Esophagus squamous epithelium (tissue), 5 donors: ENCODE measurements around the gene KLHDC9. TPM values are rescaled to one million over a fixed set of nuclear protein-coding genes. Genes with fewer than 3 reads are reported as not detected.

Experiments
- DNase-seq: peaks from one replicate; lab custom pipeline; 2025; lab: John Stamatoyannopoulos, UW
- H3K27ac ChIP-seq, 4 donors: fragments of 200-600 bp; sonication (generic); one replicate each; pipeline ENCODE4 v1.5.1; 2016 to 2019; ENCODE audit warnings: mild to moderate bottlenecking in 1 of 4
- H3K27me3 ChIP-seq, 4 donors: fragments of 200-600 bp; sonication (generic); 1 replicate in 3 of 4; 2 replicates in 1 of 4; pipeline versions ENCODE4 v1.5.1 to v1.6.0; 2017 to 2021; ENCODE audit warnings: antibody characterized with exemption in 1 of 4
- H3K36me3 ChIP-seq, 3 donors: fragments of 200-600 bp; sonication (generic); one replicate each; pipeline ENCODE4 v1.5.1; 2016 to 2019
- H3K4me1 ChIP-seq, 3 donors: fragments of 200-600 bp; sonication (generic); one replicate each; pipeline ENCODE4 v1.5.1; 2017 to 2019
- H3K4me3 ChIP-seq, 4 donors: fragments of 200-600 bp; sonication (generic); 1 replicate in 3 of 4; 2 replicates in 1 of 4; pipeline ENCODE4 v1.5.1; 2016 to 2019; ENCODE audit warnings: mild to moderate bottlenecking in 2 of 4, moderate library complexity in 1 of 4
- H3K9me3 ChIP-seq, 3 donors: fragments of 200-600 bp; sonication (generic); one replicate each; pipeline ENCODE4 v1.5.1; 2016 to 2019
- POLR2A ChIP-seq, 4 donors: fragments of 450-650 bp; IDR thresholded peaks; one replicate each; pipeline ENCODE4 v1.6.1; 2017; ENCODE audit warnings: antibody characterized with exemption in 4 of 4, mild to moderate bottlenecking in 4 of 4, moderate library complexity in 3 of 4
- WGBS, 2 donors: methylation state at CpG; one replicate each; pipeline ENCODE4 v1.1.5; 2018; 5-methylcytosine and 5-hydroxymethylcytosine counted together
- intact Hi-C: fragments of 100-400 bp; cut with DNase I; formaldehyde crosslinking; loops from one replicate; pipeline ENCODE4 v1.15.0; 2022
- small RNA-seq, 4 donors: library from RNA; depleted of rRNA; stranded (forward); fragments of <200 nt; gene quantifications; one replicate each; pipeline ENCODE3, GENCODE V24; 2016
- total RNA-seq, 4 donors: library from RNA; depleted of rRNA; stranded (reverse); fragments of >200 nt; gene quantifications; one replicate each; pipeline ENCODE4 v1.1.0, GENCODE V29; 2016
- TF ChIP-seq, protein P1 (sequence below), 6 experiments: fragments of 450-650 bp in 4 of 6; fragments of 200-600 bp in 2 of 6; sonication (generic) in 2 of 6; IDR thresholded peaks; one replicate each; pipeline ENCODE4 v1.5.1; 2016 to 2019; ENCODE audit warnings: antibody characterized with exemption in 6 of 6, mild to moderate bottlenecking in 4 of 6, moderate library complexity in 4 of 6
- donor health status: DM: yes; HTN: yes; CAD: no.

KLHDC9 gene
- total RNA-seq, 4 donors from 2014 or later, result 0.31 to 2.7 (median 1.7) TPM

DNA sequence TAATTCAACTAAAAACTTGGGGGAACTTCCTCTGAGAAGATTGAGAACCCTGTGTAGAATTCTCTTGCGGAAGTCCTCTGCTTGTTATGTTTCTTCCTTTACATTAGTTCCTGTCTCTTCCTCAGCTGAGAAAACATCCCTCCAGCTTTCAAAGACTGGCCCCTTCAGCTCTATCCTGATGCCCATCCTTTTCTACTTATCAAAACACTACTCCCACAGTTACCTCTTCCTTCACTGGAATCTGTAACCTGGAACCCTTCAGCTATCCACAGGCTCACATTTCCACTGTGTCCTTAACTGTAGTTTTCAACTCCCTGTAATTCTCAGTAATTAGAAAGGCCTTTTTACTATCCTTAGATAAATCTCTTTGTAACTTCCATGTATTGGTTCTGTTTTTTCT lies 40.3 kb downstream of the KLHDC9 start:
- Histone ChIP-seq H3K27me3 (no peaks in the 10 kb centered on the region), H3K4me1 (peaks cover 9 to 19% (median 12%) of the 10 kb centered on the region in 3 donors), H3K36me3 (no peaks in the 10 kb centered on the region), H3K27ac (peak overlapping the region in 1 of 4 donors; percentile 22), H3K4me3 (no peak overlapping the region), H3K9me3 (no peaks in the 10 kb centered on the region)
- TF ChIP-seq POLR2A (IDR thresholded peaks at IDR 0.05), result no peak
- TF ChIP-seq, protein P1, sequence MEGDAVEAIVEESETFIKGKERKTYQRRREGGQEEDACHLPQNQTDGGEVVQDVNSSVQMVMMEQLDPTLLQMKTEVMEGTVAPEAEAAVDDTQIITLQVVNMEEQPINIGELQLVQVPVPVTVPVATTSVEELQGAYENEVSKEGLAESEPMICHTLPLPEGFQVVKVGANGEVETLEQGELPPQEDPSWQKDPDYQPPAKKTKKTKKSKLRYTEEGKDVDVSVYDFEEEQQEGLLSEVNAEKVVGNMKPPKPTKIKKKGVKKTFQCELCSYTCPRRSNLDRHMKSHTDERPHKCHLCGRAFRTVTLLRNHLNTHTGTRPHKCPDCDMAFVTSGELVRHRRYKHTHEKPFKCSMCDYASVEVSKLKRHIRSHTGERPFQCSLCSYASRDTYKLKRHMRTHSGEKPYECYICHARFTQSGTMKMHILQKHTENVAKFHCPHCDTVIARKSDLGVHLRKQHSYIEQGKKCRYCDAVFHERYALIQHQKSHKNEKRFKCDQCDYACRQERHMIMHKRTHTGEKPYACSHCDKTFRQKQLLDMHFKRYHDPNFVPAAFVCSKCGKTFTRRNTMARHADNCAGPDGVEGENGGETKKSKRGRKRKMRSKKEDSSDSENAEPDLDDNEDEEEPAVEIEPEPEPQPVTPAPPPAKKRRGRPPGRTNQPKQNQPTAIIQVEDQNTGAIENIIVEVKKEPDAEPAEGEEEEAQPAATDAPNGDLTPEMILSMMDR (IDR thresholded peaks at IDR 0.05), result no peak
- WGBS, 2 donors, result 82 to 86% methylated on average over 1 of the region's 1 CpG
- no peak for DNase-seq
- intact Hi-C loops, result loop anchor here (10.0 kb wide), 1 partner anchor 304 kb away; no protein-coding TSS in a partner anchor

DNA sequence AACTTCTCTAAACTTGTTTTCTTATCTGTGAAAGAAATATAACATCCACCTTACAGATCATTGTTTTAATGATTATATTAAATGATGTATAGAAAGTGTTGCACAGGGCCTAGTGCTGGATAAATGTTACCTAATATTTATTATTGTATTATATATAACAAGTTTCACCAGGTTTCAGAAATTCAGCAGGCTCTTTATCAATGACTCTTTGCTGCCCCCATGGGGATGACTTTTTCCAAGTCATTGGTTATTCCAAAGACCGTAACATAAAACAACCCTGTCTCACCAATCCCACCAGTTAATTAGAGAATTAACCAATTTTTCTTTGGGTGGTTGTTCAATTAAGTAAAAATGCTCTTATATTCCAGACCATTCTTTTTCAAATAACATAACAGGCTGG lies 41.6 kb downstream of the KLHDC9 start:
- DNase-seq, result no peak
- Histone ChIP-seq H3K36me3 (no peaks in the 10 kb centered on the region), H3K9me3 (no peaks in the 10 kb centered on the region), H3K27me3 (no peaks in the 10 kb centered on the region), H3K4me1 (peaks cover 0 to 6% (median 0%) of the 10 kb centered on the region in 3 donors), H3K27ac (no peak overlapping the region), H3K4me3 (no peak overlapping the region)
- TF ChIP-seq, protein P1 (IDR thresholded peaks at IDR 0.05), result peak in 5 of 6 experiments; percentile 32 to 56 (median 45)
- TF ChIP-seq POLR2A (IDR thresholded peaks at IDR 0.05), result no peak
- intact Hi-C loops, result loop anchor here (10.0 kb wide), 1 partner anchor 305 kb away; no protein-coding TSS in a partner anchor
- 26 to 35% methylated on average over 1 of the region's 1 CpG for WGBS, 2 donors

DNA sequence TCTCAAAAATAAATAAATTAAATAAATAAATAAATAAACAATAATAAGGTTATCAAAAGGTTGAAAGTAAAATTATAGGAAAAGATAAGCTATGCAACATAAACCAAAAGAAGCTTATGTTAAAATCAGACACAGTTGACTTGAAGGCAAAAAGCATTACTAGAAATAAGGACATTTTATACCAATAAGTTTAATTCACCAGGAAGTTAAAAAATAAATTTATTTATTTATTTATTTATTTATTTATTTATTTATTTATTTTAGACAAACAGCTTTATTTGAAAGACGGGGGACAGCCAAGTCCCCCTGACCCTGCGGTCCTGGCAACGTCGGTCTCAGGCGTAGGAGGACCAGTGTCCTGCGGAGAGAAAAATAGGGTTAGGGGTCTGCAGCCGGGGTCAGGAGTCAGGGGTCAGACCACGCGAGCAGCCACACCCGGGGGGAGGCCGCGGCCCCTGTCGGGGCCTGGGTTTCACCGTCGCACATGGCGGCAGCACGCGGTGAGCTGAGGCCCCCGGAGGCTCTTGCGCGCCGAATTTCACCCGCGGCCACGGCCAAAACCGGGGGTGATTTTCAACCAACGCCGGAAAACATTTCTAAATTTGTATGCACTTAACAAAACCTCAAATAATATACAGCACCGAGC lies 42.7 kb downstream of the KLHDC9 start:
- Histone ChIP-seq H3K36me3 (no peaks in the 10 kb centered on the region), H3K4me1 (peaks cover 0 to 5% (median 0%) of the 10 kb centered on the region in 3 donors), H3K27me3 (no peaks in the 10 kb centered on the region), H3K9me3 (no peaks in the 10 kb centered on the region), H3K27ac (no peak overlapping the region), H3K4me3 (no peak overlapping the region)
- intact Hi-C loops, result no loop called here
- no peak for DNase-seq
- no peak for TF ChIP-seq POLR2A (IDR thresholded peaks at IDR 0.05)
- WGBS, 2 donors, result 93 to 95% methylated on average over 16 to 29 of the region's 29 CpGs

DNA sequence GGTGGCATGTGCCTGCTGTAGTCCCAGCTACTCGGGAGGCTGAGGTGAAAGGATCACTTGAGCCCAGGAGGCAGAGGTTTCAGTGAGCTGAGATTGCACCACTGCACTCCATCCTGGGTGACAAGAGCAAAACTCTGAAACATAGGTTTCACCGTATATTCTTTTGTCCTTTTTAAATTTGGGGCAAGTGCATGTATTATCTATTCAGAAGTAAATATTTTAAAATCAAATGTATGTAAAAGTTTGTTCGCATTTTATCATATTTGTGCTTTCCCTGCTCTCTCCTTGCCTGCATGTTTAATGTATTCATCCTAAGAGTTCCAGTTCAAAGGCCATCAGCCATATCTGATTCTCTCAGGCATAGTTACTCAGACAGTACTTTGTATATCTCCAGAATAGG lies 47.7 kb downstream of the KLHDC9 start:
- no peaks in the 10 kb centered on the region for H3K4me1 ChIP-seq
- no peaks in the 10 kb centered on the region for H3K36me3 ChIP-seq
- WGBS, 2 donors, result 73 to 74% methylated on average over 3 of the region's 3 CpGs
- DNase-seq, result no peak
- TF ChIP-seq, protein P1 (IDR thresholded peaks at IDR 0.05), result no peak
- TF ChIP-seq POLR2A (IDR thresholded peaks at IDR 0.05), result no peak
- intact Hi-C loops, result no loop called here
- no peak overlapping the region for H3K27ac ChIP-seq
- H3K27me3 ChIP-seq, result no peaks in the 10 kb centered on the region
- no peak overlapping the region for H3K4me3 ChIP-seq
- no peaks in the 10 kb centered on the region for H3K9me3 ChIP-seq

Small RNA genes lying within 50 kb of the gene (small RNA-seq; reads per million reads assigned to genes)
- 0 reads per million in 4 donors for gene RF01225

Other genes starting within 250 kb of the KLHDC9 start
- 1 to 10 TPM in 1 of 4 donors, under 1 TPM in 3; 0.18 to 1.7 (median 0.56) TPM for gene CD244, start 235.5 kb upstream of the KLHDC9 start, total RNA-seq
- not detected for gene ITLN1, start 213.2 kb upstream of the KLHDC9 start, total RNA-seq
- gene ITLN2, start 143.6 kb upstream of the KLHDC9 start, total RNA-seq, result not detected
- 100 to 1,000 TPM in 1 of 4 donors, 10 to 100 TPM in 3; 84.9 to 108 (median 94.2) TPM for gene F11R, start 77.2 kb upstream of the KLHDC9 start, total RNA-seq
- 10 to 100 TPM; 69.3 to 99.0 (median 91.4) TPM for gene TSTD1, start 59.4 kb upstream of the KLHDC9 start, total RNA-seq
- 10 to 100 TPM; 35.9 to 55.7 (median 49.4) TPM for gene USF1, start 52.4 kb upstream of the KLHDC9 start, total RNA-seq
- 10 to 100 TPM in 2 of 4 donors, 1 to 10 TPM in 2; 2.9 to 13.5 (median 7.4) TPM for gene ARHGAP30, start 28.5 kb upstream of the KLHDC9 start, total RNA-seq
- 100 to 1,000 TPM in 2 of 4 donors, 10 to 100 TPM in 2; 52.7 to 161 (median 96.2) TPM for gene NECTIN4, start 8.8 kb upstream of the KLHDC9 start, total RNA-seq
- gene PFDN2, start 19.7 kb downstream of the KLHDC9 start, total RNA-seq, result 10 to 100 TPM; 27.0 to 59.2 (median 45.3) TPM
- 10 to 100 TPM; 16.9 to 28.6 (median 22.1) TPM for gene NIT1, start 19.7 kb downstream of the KLHDC9 start, total RNA-seq
- 10 to 100 TPM; 16.6 to 32.8 (median 27.2) TPM for gene DEDD, start 34.3 kb downstream of the KLHDC9 start, total RNA-seq
- gene UFC1, start 55.6 kb downstream of the KLHDC9 start, total RNA-seq, result 10 to 100 TPM; 68.3 to 79.9 (median 76.7) TPM
- 10 to 100 TPM; 12.1 to 20.4 (median 17.0) TPM for gene USP21, start 61.1 kb downstream of the KLHDC9 start, total RNA-seq
- gene PPOX, start 68.1 kb downstream of the KLHDC9 start, total RNA-seq, result 10 to 100 TPM in 2 of 4 donors, 1 to 10 TPM in 2; 5.8 to 28.8 (median 11.7) TPM
- 10 to 100 TPM; 16.1 to 29.9 (median 18.1) TPM for gene B4GALT3, start 79.1 kb downstream of the KLHDC9 start, total RNA-seq
- 1 to 10 TPM; 1.3 to 2.6 (median 1.8) TPM for gene ADAMTS4, start 100.7 kb downstream of the KLHDC9 start, total RNA-seq
- gene NDUFS2, start 104.0 kb downstream of the KLHDC9 start, total RNA-seq, result 100 to 1,000 TPM in 2 of 4 donors, 10 to 100 TPM in 2; 77.7 to 140 (median 93.7) TPM
- 10 to 100 TPM in 2 of 4 donors, 1 to 10 TPM in 2; 1.6 to 50.4 (median 25.4) TPM for gene FCER1G, start 116.9 kb downstream of the KLHDC9 start, total RNA-seq
- not detected for gene APOA2, start 125.3 kb downstream of the KLHDC9 start, total RNA-seq
- 10 to 100 TPM in 2 of 4 donors, 1 to 10 TPM in 2; 7.6 to 23.9 (median 10.2) TPM for gene TOMM40L, start 127.7 kb downstream of the KLHDC9 start, total RNA-seq
- not detected for gene NR1I3, start 139.8 kb downstream of the KLHDC9 start, total RNA-seq
- gene PCP4L1, start 160.4 kb downstream of the KLHDC9 start, total RNA-seq, result 10 to 100 TPM in 2 of 4 donors, 1 to 10 TPM in 2; 6.9 to 52.7 (median 9.6) TPM
- gene MPZ, start 211.6 kb downstream of the KLHDC9 start, total RNA-seq, result 1 to 10 TPM in 2 of 4 donors, under 1 TPM in 2; 0.75 to 1.4 (median 1.1) TPM
- gene SDHC, start 216.0 kb downstream of the KLHDC9 start, total RNA-seq, result 100 to 1,000 TPM in 2 of 4 donors, 10 to 100 TPM in 2; 32.2 to 138 (median 70.1) TPM